H9 (cell line): ENCODE results near the gene TRRAP. TPM values are rescaled to one million over a fixed set of nuclear protein-coding genes. Genes with fewer than 3 reads are reported as not detected.

Experiments
- DNase-seq: peaks from one replicate; pipeline ENCODE4 v3.0.0-alpha.2; 2017
- H2AFZ ChIP-seq: one replicate; pipeline ENCODE4 v1.6.1; 2013; ENCODE audit warnings: mild to moderate bottlenecking, low read length, control low read depth, moderate library complexity
- H2AK5ac ChIP-seq: 2 replicates; pipeline ENCODE4 v1.6.1; 2013; ENCODE audit warnings: low read length, control low read depth, mixed read lengths; ENCODE audit not compliant: insufficient read length
- H2BK120ac ChIP-seq: one replicate; pipeline ENCODE4 v1.6.1; 2013; ENCODE audit warnings: low read depth, mild to moderate bottlenecking, low read length, control low read depth, inconsistent platforms; ENCODE audit not compliant: poor library complexity, severe bottlenecking
- H2BK12ac ChIP-seq: 2 replicates; pipeline ENCODE4 v1.6.1; 2013; ENCODE audit warnings: low read length, control low read depth, mixed read lengths, low read depth; ENCODE audit not compliant: insufficient read length
- H2BK15ac ChIP-seq: 2 replicates; pipeline ENCODE4 v1.6.1; 2013; ENCODE audit warnings: low read depth, low read length, control low read depth
- H2BK20ac ChIP-seq: one replicate; pipeline ENCODE4 v1.6.1; 2013; ENCODE audit warnings: low read depth, mild to moderate bottlenecking, low read length, control low read depth, inconsistent platforms; ENCODE audit not compliant: poor library complexity, severe bottlenecking
- H2BK5ac ChIP-seq: 2 replicates; pipeline ENCODE4 v1.6.1; 2013; ENCODE audit warnings: low read length, control low read depth, mixed read lengths; ENCODE audit not compliant: insufficient read length
- H3K14ac ChIP-seq: 2 replicates; pipeline ENCODE4 v1.6.1; 2013; ENCODE audit warnings: low read length, control low read depth; ENCODE audit not compliant: insufficient read depth
- H3K18ac ChIP-seq: 2 replicates; pipeline ENCODE4 v1.6.1; 2013; ENCODE audit warnings: low read depth, mild to moderate bottlenecking, mixed read lengths, low read length, control low read depth; ENCODE audit not compliant: insufficient read length
- H3K23ac ChIP-seq: 2 replicates; pipeline ENCODE4 v1.6.1; 2013; ENCODE audit warnings: low read length, control low read depth, mixed read lengths, low read depth; ENCODE audit not compliant: insufficient read length
- H3K23me2 ChIP-seq: 2 replicates; pipeline ENCODE4 v1.6.1; 2013; ENCODE audit warnings: low read depth, mild to moderate bottlenecking, mixed read lengths, low read length, control low read depth; ENCODE audit not compliant: insufficient read length, poor library complexity, severe bottlenecking
- H3K27ac ChIP-seq: 2 replicates; pipeline ENCODE4 v1.5.1; 2013; ENCODE audit warnings: low read length, control low read depth, mixed read lengths, low read depth; ENCODE audit not compliant: insufficient read length
- H3K27me3 ChIP-seq: 2 replicates; pipeline ENCODE4 v1.6.1; 2013; ENCODE audit warnings: low read length, control low read depth, inconsistent platforms; ENCODE audit not compliant: insufficient read depth
- H3K4ac ChIP-seq: 2 replicates; pipeline ENCODE4 v1.6.1; 2013; ENCODE audit warnings: low read depth, mild to moderate bottlenecking, control low read depth, inconsistent platforms, low read length, moderate library complexity
- H3K4me1 ChIP-seq: 2 replicates; pipeline ENCODE4 v1.6.1; 2013; ENCODE audit warnings: low read length, control low read depth, inconsistent platforms; ENCODE audit not compliant: insufficient read depth
- H3K4me2 ChIP-seq: 2 replicates; pipeline ENCODE4 v1.6.1; 2013; ENCODE audit warnings: low read length, control low read depth, mixed read lengths; ENCODE audit not compliant: insufficient read length, insufficient read depth
- H3K56ac ChIP-seq: 2 replicates; pipeline ENCODE4 v1.6.1; 2013; ENCODE audit warnings: low read depth, mild to moderate bottlenecking, mixed read lengths, low read length, control low read depth; ENCODE audit not compliant: insufficient read length
- H3K79me1 ChIP-seq: 2 replicates; pipeline ENCODE4 v1.6.1; 2013; ENCODE audit warnings: low read depth, mild to moderate bottlenecking, moderate library complexity, low read length, control low read depth, inconsistent platforms; ENCODE audit not compliant: insufficient read depth, poor library complexity, severe bottlenecking
- H3K79me2 ChIP-seq: 2 replicates; pipeline ENCODE4 v1.6.1; 2013; ENCODE audit warnings: low read length, control low read depth, inconsistent platforms; ENCODE audit not compliant: insufficient read depth
- H3K9ac ChIP-seq: 2 replicates; pipeline ENCODE4 v1.6.1; 2013; ENCODE audit warnings: low read length, control low read depth, mixed read lengths; ENCODE audit not compliant: insufficient read length; ENCODE audit errors: extremely low read depth
- H3K9me3 ChIP-seq: one replicate; pipeline ENCODE4 v1.6.1; 2013; ENCODE audit warnings: low read depth, low read length, inconsistent platforms; ENCODE audit not compliant: control insufficient read depth
- H3T11ph ChIP-seq: one replicate; pipeline ENCODE4 v1.6.1; 2013; ENCODE audit warnings: mild to moderate bottlenecking, low read length, control low read depth, inconsistent platforms
- H4K20me1 ChIP-seq: one replicate; pipeline ENCODE4 v1.6.1; 2013; ENCODE audit not compliant: control insufficient read depth, insufficient read length, insufficient read depth
- H4K5ac ChIP-seq: 2 replicates; pipeline ENCODE4 v1.6.1; 2013; ENCODE audit warnings: low read depth, mild to moderate bottlenecking, mixed read lengths, low read length, control low read depth; ENCODE audit not compliant: insufficient read length
- H4K8ac ChIP-seq: replicated peaks from 2 replicates; pipeline ENCODE4 v1.6.1; 2013; ENCODE audit warnings: low read length, control low read depth, mixed read lengths, low read depth; ENCODE audit not compliant: insufficient read length
- H4K91ac ChIP-seq: 2 replicates; pipeline ENCODE4 v1.6.1; 2013; ENCODE audit warnings: low read depth, mild to moderate bottlenecking, moderate library complexity, mixed read lengths, low read length, control low read depth; ENCODE audit not compliant: insufficient read length
- H3K27ac Mint-ChIP-seq, 3 experiments: 2 replicates in 2 of 3; 3 replicates in 1 of 3; pipeline ENCODE4 v1.8.0; 2020 to 2021; ENCODE audit warnings: mixed read lengths in 3 of 3, mild to moderate bottlenecking in 1 of 3, moderate library complexity in 1 of 3
- H3K27me3 Mint-ChIP-seq: 2 replicates; pipeline ENCODE4 v1.8.0; 2021; ENCODE audit warnings: low read depth, mild to moderate bottlenecking, moderate library complexity, mixed read lengths
- H3K36me3 Mint-ChIP-seq, 3 experiments: 2 replicates in 2 of 3; 3 replicates in 1 of 3; pipeline ENCODE4 v1.8.0; 2020 to 2021; ENCODE audit warnings: low read depth in 3 of 3, mixed read lengths in 3 of 3; ENCODE audit not compliant: insufficient read depth in 1 of 3
- H3K4me1 Mint-ChIP-seq, 2 experiments: 2 replicates each; pipeline ENCODE4 v1.8.0; 2020; ENCODE audit warnings: mixed read lengths in 2 of 2
- H3K4me3 Mint-ChIP-seq, 2 experiments: 2 replicates in 1 of 2; 3 replicates in 1 of 2; pipeline ENCODE4 v1.8.0; 2020 to 2021; ENCODE audit warnings: mild to moderate bottlenecking in 2 of 2, mixed read lengths in 2 of 2, moderate library complexity in 1 of 2
- H3K9me3 Mint-ChIP-seq, 2 experiments: 2 replicates in 1 of 2; 3 replicates in 1 of 2; pipeline ENCODE4 v1.8.0; 2020; ENCODE audit warnings: mild to moderate bottlenecking in 2 of 2, mixed read lengths in 2 of 2, moderate library complexity in 1 of 2
- WGBS: extraction: QIAGEN DNeasy Blood & Tissue Kit; methylation state at CpG from one replicate; pipeline ENCODE4 v1.1.7; 2013; ENCODE audit warnings: missing lambda C conversion rate, low lambda C conversion rate, mixed read lengths; ENCODE audit not compliant: insufficient read length; ENCODE audit errors: extremely low coverage; 5-methylcytosine and 5-hydroxymethylcytosine counted together
- total RNA-seq: library from RNA; stranded (reverse); gene quantifications from 2 replicates; pipeline ENCODE4 v1.2.1, GENCODE V29; 2021
- TF ChIP-seq, protein P1 (sequence below): fragments of 200-600 bp; sonication (generic); conservative IDR thresholded peaks from 3 replicates; pipeline ENCODE4 v1.8.0; 2021; ENCODE audit warnings: antibody characterized with exemption, mild to moderate bottlenecking

Gene TRRAP
- total RNA-seq, 1 experiment from 2014 or later: 58.6 TPM

DNA sequence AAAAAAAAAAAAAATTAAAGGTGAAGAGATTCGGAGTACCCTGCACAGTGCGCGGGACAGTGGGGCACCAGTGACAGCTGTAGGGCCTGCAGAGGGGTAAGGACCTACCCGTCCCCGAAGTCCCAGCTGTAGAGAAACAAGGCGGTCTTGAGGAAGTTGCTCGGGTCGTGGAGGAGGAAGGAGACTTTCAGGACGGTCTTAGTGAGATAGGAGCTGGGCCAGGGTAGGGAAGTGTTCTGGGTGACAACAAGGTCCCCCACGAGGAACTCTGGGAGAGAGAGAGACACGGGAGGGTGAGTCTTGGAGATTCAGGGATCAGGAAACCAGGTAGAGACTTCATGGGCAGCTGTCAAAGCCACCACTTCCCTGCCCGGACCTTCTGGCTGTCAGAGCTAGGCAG, 18.3 kb upstream of the TRRAP start:
- Histone ChIP-seq H4K5ac (no peak overlapping the region), H2BK15ac (no peak overlapping the region), H2AFZ (no peak overlapping the region), H2BK5ac (no peak overlapping the region), H3K27me3 (no peaks in the 10 kb centered on the region), H3K23ac (no peak overlapping the region), H3K79me1 (no peaks in the 10 kb centered on the region), H3K14ac (no peak overlapping the region), H2BK12ac (no peak overlapping the region), H4K91ac (no peak overlapping the region), H4K8ac (no peak overlapping the region), H3K23me2 (no peaks in the 10 kb centered on the region), H3K18ac (no peak overlapping the region), H2BK20ac (no peak overlapping the region), H2AK5ac (no peak overlapping the region), H2BK120ac (no peak overlapping the region), H3K4me2 (no peak overlapping the region), H3K79me2 (no peaks in the 10 kb centered on the region), H3K56ac (no peak overlapping the region), H4K20me1 (no peaks in the 10 kb centered on the region), H3K4me1 (no peaks in the 10 kb centered on the region), H3K4ac (no peak overlapping the region), H3T11ph (no peak overlapping the region), H3K9me3 (no peaks in the 10 kb centered on the region), H3K27ac (no peak overlapping the region), H3K9ac (no peak overlapping the region)
- no CpG with 5 or more reads among the region's 12 CpGs for WGBS
- H3K4me1 Mint-ChIP-seq: no peaks in the 10 kb centered on the region
- no peak for DNase-seq
- no peak overlapping the region for H3K4me3 Mint-ChIP-seq
- H3K27me3 Mint-ChIP-seq: peaks cover 17% of the 10 kb centered on the region
- H3K9me3 Mint-ChIP-seq: no peaks in the 10 kb centered on the region
- TF ChIP-seq, protein P1, sequence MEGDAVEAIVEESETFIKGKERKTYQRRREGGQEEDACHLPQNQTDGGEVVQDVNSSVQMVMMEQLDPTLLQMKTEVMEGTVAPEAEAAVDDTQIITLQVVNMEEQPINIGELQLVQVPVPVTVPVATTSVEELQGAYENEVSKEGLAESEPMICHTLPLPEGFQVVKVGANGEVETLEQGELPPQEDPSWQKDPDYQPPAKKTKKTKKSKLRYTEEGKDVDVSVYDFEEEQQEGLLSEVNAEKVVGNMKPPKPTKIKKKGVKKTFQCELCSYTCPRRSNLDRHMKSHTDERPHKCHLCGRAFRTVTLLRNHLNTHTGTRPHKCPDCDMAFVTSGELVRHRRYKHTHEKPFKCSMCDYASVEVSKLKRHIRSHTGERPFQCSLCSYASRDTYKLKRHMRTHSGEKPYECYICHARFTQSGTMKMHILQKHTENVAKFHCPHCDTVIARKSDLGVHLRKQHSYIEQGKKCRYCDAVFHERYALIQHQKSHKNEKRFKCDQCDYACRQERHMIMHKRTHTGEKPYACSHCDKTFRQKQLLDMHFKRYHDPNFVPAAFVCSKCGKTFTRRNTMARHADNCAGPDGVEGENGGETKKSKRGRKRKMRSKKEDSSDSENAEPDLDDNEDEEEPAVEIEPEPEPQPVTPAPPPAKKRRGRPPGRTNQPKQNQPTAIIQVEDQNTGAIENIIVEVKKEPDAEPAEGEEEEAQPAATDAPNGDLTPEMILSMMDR: no peak
- H3K27ac Mint-ChIP-seq: no peak overlapping the region
- no peaks in the 10 kb centered on the region for H3K36me3 Mint-ChIP-seq
